ENCODE results near the gene ESPNL.

The ESPNL gene

GRCh38 chr2:238059505-238059904 lies 40.6 kb upstream of the ESPNL start:
- H3K79me2 ChIP-seq (ENCODE audit: insufficient read depth, low read length), result peaks cover 41% of the 10 kb centered on the region
- no peaks in the 10 kb centered on the region for H3K9me2 ChIP-seq (replicated peaks; ENCODE audit: low read depth, low read length)
- H3K4me2 ChIP-seq (ENCODE audit: low read depth, low read length, poor library complexity, severe bottlenecking), result peak overlapping the region; percentile 86
- TF ChIP-seq CTCF (conservative IDR thresholded peaks at IDR 0.05; ENCODE audit: low read length) (no peak), EZH2phosphoT487 (IDR thresholded peaks at IDR 0.05; ENCODE audit: borderline replicate concordance) (no peak)
- no peaks in the 10 kb centered on the region for H3K27me3 ChIP-seq (ENCODE audit: insufficient read depth, low read length, poor library complexity, severe bottlenecking)
- no peaks in the 10 kb centered on the region for H4K20me1 ChIP-seq (ENCODE audit: insufficient read depth, low read length, poor library complexity, severe bottlenecking)
- H3K9me3 ChIP-seq (ENCODE audit: insufficient read depth, low read depth, low read length), result no peaks in the 10 kb centered on the region
- H3F3A ChIP-seq (ENCODE audit: low read depth), result peaks cover 6% of the 10 kb centered on the region; the same call in 1 of the 2 replicates
- peak overlapping the region; percentile 97 for H3K9ac ChIP-seq (ENCODE audit: low read depth, low read length, poor library complexity, severe bottlenecking)
- peaks cover 40% of the 10 kb centered on the region for H3K4me1 ChIP-seq (ENCODE audit: insufficient read depth, low read length, poor library complexity, severe bottlenecking)
- H2AFZ ChIP-seq (ENCODE audit: low read length), result no peak overlapping the region
- H3K36me3 ChIP-seq (ENCODE audit: insufficient read depth, low read length), result no peaks in the 10 kb centered on the region
- peak overlapping the region; percentile 89 for H3K4me3 ChIP-seq (ENCODE audit: low read length, poor library complexity, severe bottlenecking)

GRCh38 chr2:238060096-238060541 lies 40.0 kb upstream of the ESPNL start:
- Histone ChIP-seq H3K4me3 (ENCODE audit: low read length, poor library complexity, severe bottlenecking) (peak overlapping the region; percentile 89), H3K4me2 (ENCODE audit: low read depth, low read length, poor library complexity, severe bottlenecking) (peak overlapping the region; percentile 86), H3K9me3 (ENCODE audit: insufficient read depth, low read depth, low read length) (no peaks in the 10 kb centered on the region), H2AFZ (ENCODE audit: low read length) (peak overlapping the region; percentile 84), H3K9me2 (replicated peaks; ENCODE audit: low read depth, low read length) (no peaks in the 10 kb centered on the region), H3F3A (ENCODE audit: low read depth) (peaks cover 6% of the 10 kb centered on the region; the same call in 1 of the 2 replicates), H4K20me1 (ENCODE audit: insufficient read depth, low read length, poor library complexity, severe bottlenecking) (no peaks in the 10 kb centered on the region), H3K4me1 (ENCODE audit: insufficient read depth, low read length, poor library complexity, severe bottlenecking) (peaks cover 40% of the 10 kb centered on the region), H3K36me3 (ENCODE audit: insufficient read depth, low read length) (peaks cover 3% of the 10 kb centered on the region; the same call in 1 of the 2 replicates), H3K27me3 (ENCODE audit: insufficient read depth, low read length, poor library complexity, severe bottlenecking) (no peaks in the 10 kb centered on the region), H3K79me2 (ENCODE audit: insufficient read depth, low read length) (peaks cover 41% of the 10 kb centered on the region), H3K9ac (ENCODE audit: low read depth, low read length, poor library complexity, severe bottlenecking) (peak overlapping the region; percentile 97)
- TF ChIP-seq EZH2phosphoT487 (IDR thresholded peaks at IDR 0.05; ENCODE audit: borderline replicate concordance) (no peak), CTCF (conservative IDR thresholded peaks at IDR 0.05; ENCODE audit: low read length) (no peak)

GRCh38 chr2:238060542-238061314 lies 39.4 kb upstream of the ESPNL start, which contains the start of gene SCLY:
TSS of gene SCLY (plus strand) at chr2:238061001. CDS start at chr2:238061055, 54 bp downstream.
- no peaks in the 10 kb centered on the region for H3K9me2 ChIP-seq (replicated peaks; ENCODE audit: low read depth, low read length)
- H3K4me1 ChIP-seq (ENCODE audit: insufficient read depth, low read length, poor library complexity, severe bottlenecking), result peaks cover 38% of the 10 kb centered on the region
- no peaks in the 10 kb centered on the region for H4K20me1 ChIP-seq (ENCODE audit: insufficient read depth, low read length, poor library complexity, severe bottlenecking)
- no peaks in the 10 kb centered on the region for H3K27me3 ChIP-seq (ENCODE audit: insufficient read depth, low read length, poor library complexity, severe bottlenecking)
- peak within 1 kb of the TSS; percentile 89 for H3K4me3 ChIP-seq (ENCODE audit: low read length, poor library complexity, severe bottlenecking)
- H3K79me2 ChIP-seq (ENCODE audit: insufficient read depth, low read length), result peaks cover 41% of the 10 kb centered on the region
- H3K4me2 ChIP-seq (ENCODE audit: low read depth, low read length, poor library complexity, severe bottlenecking), result peak within 1 kb of the TSS; percentile 91
- peaks cover 5% of the 10 kb centered on the region; the same call in 1 of the 2 replicates for H3K36me3 ChIP-seq (ENCODE audit: insufficient read depth, low read length)
- H3F3A ChIP-seq (ENCODE audit: low read depth), result peaks cover 6% of the 10 kb centered on the region; the same call in 1 of the 2 replicates
- TF ChIP-seq EZH2phosphoT487 (IDR thresholded peaks at IDR 0.05; ENCODE audit: borderline replicate concordance) (no peak), CTCF (conservative IDR thresholded peaks at IDR 0.05; ENCODE audit: low read length) (no peak)
- no peaks in the 10 kb centered on the region for H3K9me3 ChIP-seq (ENCODE audit: insufficient read depth, low read depth, low read length)
- peak within 1 kb of the TSS; percentile 84 for H2AFZ ChIP-seq (ENCODE audit: low read length)
- peak within 1 kb of the TSS; percentile 97 for H3K9ac ChIP-seq (ENCODE audit: low read depth, low read length, poor library complexity, severe bottlenecking)
